Right renal cortex interstitium (tissue), 3 donors: ENCODE data around the gene MLPH. TPM values are rescaled to one million over a fixed set of nuclear protein-coding genes. Genes with fewer than 3 reads are reported as not detected.

Experiments
- DNase-seq, 3 donors: peaks; one replicate each; pipeline ENCODE4 v3.0.0-alpha.2; 2013; ENCODE audit warnings: low read depth in 3 of 3, low spot score in 2 of 3
- polyA plus RNA-seq, 3 donors: library from polyadenylated mRNA; unstranded; fragments of 120-200 nt; gene quantifications; one replicate each; pipeline ENCODE4 v1.2.1, GENCODE V29; 2013; ENCODE audit not compliant: insufficient read length in 3 of 3

MLPH gene
- polyA plus RNA-seq, 3 donors = 1.1 to 2.6 (median 1.5) TPM

DNA sequence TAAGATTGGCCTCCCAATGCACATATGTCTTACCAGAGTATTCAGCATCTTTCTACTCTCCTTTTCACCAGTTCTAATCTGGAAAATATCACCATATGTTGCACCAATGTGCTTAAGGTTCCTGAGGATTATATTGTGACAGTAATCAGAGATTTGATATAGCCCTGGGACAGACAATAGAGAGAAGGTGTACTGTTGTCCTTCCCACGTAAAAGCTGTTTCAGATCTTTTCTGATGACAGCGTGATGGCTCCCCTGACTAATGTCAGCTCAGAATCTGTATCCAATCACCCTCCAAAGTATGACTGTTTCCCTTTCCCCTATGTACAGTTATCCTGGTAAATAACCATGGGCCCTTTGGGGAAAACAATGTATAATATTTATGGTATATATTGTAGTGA lies 9.0 kb upstream of the MLPH start:
- DNase-seq = no peak

- DNase-seq = no peak
These were observed 8.1 kb upstream of the MLPH start for GRCh38 chr2:237478979-237479378.

DNA sequence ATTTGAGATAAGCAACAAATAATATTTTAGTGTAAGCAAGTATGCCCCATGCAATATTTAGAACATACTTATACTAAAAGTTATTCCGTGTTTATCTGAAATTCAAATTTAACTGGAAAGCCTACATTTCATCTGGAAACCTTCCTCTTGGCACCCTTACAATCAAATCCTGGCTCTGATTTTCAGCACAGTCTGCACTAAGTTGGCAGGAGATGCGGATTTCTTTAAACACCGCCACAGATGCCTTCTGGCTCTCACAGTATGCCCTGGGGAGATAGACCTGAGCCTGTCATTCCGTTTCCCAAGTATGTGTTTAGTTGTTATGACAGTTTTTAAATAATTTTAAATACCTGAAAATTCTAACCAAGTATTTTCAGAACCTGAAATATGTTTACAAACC lies 7.3 kb upstream of the MLPH start:
- DNase-seq = no peak

GRCh38 chr2:237480556-237480955 lies 6.5 kb upstream of the MLPH start:
- DNase-seq = no peak

DNA sequence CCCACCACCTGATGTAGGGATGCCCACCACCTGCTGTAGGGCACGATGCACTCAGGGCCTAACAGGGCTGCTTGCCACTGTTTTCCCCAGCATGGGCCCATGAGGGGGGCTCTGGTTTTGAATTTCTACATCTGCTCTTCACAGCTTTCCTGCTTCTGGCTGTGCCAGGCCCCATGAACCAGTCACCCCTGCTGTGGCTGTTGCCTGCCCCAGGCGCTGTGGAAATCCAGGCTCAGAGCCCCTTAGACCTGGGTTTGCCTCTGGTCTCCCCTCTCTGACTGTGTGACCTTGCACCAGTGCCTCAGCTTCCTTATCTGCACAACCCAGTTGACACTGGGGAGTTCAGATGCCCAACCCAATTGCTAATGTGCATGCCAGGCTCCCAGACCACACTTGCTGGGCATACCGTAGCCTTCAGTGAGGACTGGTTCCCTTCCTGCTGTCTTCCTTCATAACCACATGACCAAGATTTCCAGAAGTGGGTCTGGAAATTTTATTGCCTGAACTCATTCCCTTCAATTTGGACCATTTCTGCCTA lies 6.0 kb upstream of the MLPH start:
- no peak for DNase-seq

DNA sequence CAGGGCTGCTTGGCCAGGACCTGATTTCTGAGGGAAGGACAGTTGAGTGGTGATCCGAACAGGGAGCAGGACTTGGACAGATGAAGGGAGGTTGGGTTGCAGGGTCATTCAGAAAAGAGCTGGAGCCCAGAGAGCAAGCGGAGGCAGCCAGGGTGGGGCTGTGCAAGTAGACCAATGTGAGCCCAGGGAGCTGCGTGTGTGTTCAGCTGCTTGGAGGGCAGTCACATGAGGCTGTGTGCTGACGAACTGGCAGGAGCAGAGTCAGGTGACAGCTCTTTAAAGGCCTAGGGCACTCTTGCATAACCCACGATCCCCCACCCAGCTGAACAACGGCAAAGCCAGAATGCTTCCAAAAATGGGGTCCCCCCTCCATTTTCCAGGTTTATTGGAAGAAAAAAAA lies 4.6 kb upstream of the MLPH start:
- DNase-seq = no peak

DNA sequence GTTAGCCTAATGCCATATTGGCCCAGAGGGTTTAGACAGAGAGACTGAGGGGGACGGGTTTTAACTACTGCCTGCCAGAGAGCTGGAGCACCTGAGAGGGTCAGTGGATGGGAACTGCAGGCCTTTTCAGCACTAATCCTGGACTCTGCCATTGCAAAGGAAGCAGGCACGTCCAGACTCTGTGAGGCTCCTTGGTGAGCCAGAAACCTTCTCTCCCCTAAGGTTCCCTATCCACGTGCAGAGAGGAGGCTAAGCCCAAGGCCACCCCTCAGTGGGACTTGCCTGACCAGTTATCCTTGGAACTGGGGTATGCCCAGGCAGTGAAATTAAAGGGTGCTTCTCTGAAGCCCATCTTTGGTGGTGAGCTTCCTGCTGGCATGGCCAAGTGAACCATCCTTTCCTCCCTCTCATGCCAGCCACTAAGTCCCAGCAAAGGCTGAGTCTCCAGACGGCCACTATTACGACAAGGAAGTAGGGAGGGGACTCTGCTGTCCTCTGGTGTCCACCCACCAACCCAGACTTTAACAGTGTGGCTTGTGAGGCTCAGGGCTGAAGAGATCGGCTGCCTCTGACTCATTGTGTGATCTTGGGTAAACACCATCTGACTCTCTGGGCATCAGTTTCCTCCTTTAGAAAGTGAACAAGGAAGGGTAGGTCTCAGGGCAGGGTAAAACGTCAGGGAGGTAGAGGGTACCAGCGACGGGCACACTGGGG lies 3.9 kb upstream of the MLPH start:
- DNase-seq = no peak

- no peak for DNase-seq
These were observed 1.7 kb upstream of the MLPH start for GRCh38 chr2:237485304-237485703.

- DNase-seq = no peak
These were observed 1.2 kb upstream of the MLPH start for GRCh38 chr2:237485844-237486243.

DNA sequence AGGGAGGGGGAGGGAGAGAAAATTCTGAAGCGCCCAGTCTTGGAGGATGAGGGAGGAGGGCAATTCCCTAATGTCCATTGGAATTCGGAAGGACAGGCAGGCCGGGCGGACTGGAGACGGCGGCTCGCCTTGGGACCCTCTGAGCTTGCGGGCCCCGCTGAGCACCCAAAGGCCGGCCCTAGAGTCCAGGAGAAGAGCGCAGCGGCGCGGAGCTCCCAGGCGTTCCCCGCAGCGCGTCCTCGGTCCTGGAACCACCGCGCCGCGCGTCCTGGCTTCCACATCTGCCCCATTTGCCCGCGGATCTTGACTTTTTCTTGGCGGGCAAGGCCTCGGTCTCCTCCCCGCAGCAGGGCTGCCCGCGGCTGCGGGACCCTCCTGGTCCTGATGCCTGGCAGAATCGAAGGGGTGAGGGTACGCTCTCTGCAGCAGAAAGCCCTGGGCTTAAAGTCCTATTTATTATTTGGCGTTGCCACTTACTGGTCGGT lies 675 bp upstream of the MLPH start:
- no peak for DNase-seq

DNA sequence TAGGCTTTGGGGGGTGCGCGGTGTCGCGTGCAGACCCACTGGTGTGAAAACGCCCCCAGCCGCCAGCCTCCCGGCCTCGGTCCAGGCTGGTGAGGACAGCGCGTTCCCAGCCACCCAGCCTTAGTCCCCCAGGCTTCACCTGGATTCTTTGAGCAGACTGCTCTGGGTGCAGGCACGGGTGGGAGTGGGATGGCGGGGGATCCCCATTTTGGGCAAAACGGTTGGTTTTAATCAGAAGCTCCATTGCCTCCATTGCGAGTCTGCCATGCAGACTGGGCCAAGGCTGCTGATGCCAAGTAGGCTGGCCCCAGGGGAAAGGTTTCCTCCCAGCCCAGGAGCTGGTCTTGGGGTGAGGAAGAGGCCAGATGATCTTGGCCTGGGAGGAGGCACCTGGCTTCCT lies 445 bp downstream of the MLPH start:
- no peak for DNase-seq

GRCh38 chr2:237488295-237488694 lies 1.2 kb downstream of the MLPH start:
- DNase-seq = no peak

DNA sequence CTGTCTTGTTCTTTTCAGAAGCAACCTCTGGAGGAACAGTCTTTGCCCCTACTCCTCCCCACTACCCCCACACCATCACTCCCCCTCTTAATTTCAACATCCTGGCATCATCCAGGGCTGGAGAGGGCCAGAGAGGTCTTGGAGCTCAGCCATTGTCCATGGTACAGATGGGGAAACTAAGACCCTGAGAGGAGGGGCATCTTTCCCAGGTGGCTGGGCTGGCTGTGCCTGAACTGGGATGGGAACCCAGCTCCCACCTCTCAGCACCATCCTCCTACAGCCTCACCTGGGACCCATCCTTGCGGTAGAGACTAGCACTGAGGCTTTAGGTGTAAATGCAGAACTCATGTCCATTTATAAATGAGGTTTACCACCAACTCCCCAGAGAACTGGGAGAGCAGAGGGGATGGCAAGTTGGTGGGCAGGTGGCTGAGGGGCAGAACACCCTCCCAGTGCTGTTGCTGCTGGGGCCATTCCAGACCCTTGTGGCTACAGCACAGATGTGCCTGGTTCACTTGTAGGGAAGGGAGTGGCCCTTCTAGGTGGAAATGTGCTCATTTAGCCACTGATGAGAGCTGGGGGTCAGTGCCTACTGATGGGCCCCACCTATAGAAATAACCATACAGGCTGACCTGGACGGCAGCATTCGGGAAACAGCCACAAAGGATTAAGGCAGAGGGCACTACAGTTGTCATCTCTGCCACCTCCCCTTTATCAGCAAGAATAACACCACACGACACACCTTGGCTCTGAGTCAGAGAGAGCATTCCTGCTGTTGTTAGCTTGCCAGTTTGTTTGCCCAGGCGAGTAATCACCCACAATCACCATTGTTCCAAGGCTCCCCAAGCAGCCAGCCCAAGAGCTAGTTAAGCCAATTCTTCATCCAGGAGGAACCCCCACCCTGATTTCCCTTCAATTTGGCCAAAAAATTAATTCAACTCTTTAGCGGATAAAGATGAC lies 2.1 kb downstream of the MLPH start:
- DNase-seq = no peak

DNA sequence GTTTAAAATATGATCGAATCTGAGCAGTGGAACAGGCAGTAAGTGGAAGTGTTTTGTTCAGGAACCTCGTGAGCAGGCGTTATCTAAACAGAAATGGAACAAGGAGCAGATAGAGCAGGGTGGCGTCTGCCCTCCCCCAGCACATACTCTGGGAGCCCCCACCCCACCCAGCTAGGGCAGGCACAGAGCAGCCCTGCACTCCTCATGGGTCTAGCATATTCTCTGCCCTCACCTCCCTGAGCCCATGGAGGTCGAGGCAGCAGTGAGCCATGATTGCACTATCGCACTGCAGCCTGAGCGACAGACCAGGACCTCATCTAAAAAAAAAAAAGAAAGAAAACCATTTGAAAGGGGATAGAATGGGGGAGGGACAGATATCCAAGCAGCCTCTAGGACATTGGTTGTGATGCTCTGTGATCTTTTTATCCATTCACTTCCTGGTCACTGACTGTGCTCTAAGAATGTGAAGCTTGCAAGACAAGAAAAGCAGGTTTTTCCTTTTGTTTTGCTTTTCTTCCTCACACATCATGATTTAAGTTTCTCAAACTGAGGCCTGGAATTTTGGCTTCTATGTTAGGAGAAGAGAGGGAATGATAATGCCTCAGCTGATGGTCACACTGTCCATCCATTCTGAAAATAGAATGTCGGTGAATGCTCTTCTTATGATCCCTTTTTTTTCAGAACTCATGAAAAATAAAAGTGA lies 3.1 kb downstream of the MLPH start:
- no peak for DNase-seq

- DNase-seq = no peak
These were observed 3.7 kb downstream of the MLPH start for GRCh38 chr2:237490795-237491194.

DNA sequence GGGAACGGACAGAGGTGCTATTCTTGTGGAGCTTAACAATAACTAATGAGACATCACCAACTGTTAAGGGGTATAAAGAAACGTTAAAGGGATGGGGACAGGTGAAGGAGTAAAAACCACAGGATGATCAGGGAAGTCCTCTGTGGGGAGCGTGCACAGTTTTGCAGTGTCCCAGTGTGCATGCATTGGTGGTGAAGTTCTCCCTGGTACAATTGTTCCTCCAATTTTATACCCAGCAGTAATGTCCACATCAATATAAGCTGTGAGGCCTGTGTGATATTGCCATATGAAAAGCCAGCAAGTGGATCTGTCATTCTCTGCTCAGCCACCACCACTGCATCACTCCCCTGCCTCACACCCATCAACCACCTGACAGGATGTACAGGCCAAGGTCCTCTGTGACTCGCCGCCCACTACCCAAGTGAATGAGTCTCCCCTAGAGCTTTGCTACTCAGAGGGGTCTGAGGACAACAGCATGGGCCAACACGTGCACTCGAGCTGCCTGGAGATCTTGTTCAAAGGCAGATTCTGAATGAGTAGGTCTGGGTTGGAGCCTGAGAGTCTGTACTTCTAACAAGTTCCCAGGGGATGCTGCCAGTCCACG lies 4.6 kb downstream of the MLPH start:
- no peak for DNase-seq

DNA sequence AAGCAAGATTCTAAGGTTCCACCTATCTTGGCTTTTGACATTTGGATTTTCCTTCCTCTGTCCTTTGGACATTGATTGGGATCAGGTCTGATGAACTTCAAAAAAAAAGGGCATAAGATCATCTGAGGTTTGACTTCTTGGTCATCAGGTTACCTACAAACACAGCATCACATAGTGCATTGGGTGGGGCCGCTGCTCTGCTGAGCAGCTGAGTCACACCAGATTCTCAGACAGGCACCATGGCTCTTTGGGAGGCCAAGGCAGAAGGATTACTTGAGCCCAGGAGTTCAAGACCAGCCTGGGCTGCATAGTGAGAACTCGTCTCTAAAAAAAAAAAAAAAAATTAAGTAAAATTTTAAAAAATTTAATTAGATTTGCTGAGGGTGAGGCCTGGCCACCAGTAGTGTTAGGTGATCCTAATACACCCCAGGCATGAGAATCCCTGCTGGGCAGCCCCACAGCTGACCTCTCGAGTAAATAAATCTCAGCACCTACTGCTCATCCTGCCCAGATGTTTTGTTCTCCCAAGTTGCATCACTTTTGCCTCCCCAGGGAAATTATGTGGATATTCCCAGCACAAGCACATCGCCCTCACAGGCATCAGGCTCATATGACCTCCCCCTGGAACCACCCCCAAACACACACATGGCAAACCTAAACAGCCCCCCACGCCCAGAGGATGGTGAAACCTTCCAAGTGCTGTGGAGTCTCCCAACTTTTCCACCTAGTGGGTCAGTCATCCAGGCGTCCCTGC lies 5.3 kb downstream of the MLPH start:
- DNase-seq = no peak

DNA sequence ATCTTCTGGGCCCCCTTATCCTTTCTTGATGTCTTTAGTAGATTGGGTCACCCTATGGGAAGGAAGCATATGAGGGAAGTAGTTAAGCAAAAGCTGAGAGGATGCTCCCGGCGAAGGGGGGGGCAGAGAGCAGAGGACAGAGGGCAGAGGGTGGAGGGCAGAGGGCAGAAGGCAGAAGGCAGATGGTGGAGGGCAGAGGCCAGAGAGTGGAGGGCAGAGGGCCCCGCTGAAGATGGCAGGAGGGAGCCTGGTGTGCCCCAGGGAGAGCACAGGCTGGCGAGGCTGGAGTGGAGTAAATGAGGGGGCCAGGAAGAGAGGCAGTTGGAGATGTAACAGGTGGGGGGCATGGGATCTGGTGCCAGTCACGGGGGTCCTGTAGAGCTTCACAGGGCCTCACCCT lies 7.0 kb downstream of the MLPH start:
- DNase-seq = no peak

DNA sequence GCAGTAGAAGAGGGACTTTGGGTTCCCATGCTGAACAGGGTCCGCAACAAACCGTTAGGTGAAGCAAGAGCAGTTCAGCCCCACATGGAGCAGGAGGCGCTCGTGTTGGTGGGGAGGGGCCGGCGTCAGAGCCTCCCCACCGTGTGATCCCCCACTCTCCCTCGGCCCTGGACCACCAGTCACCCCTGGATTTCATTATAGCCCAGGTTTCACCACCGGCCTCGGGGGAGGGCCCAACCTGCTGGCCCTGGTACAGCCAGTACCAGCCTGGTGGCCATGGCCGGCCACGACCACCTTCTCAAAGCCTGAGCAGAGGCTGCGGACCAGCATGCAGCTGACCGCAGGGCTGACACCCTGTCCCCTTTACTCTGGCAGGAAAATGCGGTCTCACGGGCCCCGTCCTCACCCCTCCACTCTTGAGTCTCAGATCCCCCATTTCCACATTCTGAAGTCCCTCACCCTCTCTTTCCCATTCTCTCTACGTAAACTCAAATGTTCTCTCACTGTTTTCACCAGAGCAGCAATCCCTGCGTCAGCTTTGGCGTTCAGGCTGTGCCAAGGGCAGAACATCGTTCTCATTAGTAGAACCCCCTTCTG lies 8.6 kb downstream of the MLPH start:
- no peak for DNase-seq
